ENCODE results near the gene TNIP2. TPM values are rescaled to one million over a fixed set of nuclear protein-coding genes. Genes with fewer than 3 reads are reported as not detected.

The TNIP2 gene
- total and polyA plus RNA-seq, 2 of the 13 experiments (the other 11 are each of a cell fraction or from before 2014, with no cell fraction given) = 25.6 to 38.0 TPM

- TF ChIP-seq ZHX2 (IDR thresholded peaks at IDR 0.05; ENCODE audit: low read depth) (0 out of 2 replicates have a peak, but pooled peaks have one; percentile 38), ZHX2 (CRISPR knock-in tag; IDR thresholded peaks at IDR 0.05; ENCODE audit: borderline replicate concordance) (0 out of 2 replicates have a peak, but pooled peaks have one; percentile 62), ZMAT3 (CRISPR knock-in tag; conservative IDR thresholded peaks at IDR 0.05) (no peak; the same call in 1 of the 2 replicates), ZNF710 (CRISPR knock-in tag; IDR thresholded peaks at IDR 0.05; ENCODE audit: borderline replicate concordance) (0 out of 2 replicates have a peak, but pooled peaks have one; percentile 24), TFDP1 (CRISPR knock-in tag; IDR thresholded peaks at IDR 0.05; ENCODE audit: borderline replicate concordance) (peak; percentile 90; the same call in 1 of the 2 replicates), CAMTA2 (CRISPR knock-in tag; IDR thresholded peaks at IDR 0.05; ENCODE audit: borderline replicate concordance) (peak; percentile 35; the same call in 1 of the 2 replicates), ZBED4 (CRISPR knock-in tag; IDR thresholded peaks at IDR 0.05; ENCODE audit: borderline replicate concordance) (no peak; the same call in 1 of the 2 replicates)
Observed at GRCh38 chr4:2755821-2756690, at the start of gene TNIP2 (continued).
